DOHH2 (cell line): ENCODE results near the gene B3GNT3.

ENCODE experiments used
- H3F3A ChIP-seq: fragments of 200-600 bp; sonication (generic), shearing (Covaris generic); 2 replicates; pipeline ENCODE4 v1.6.0; 2016; ENCODE audit warnings: antibody characterized with exemption, mild to moderate bottlenecking; ENCODE audit not compliant: control insufficient read depth, insufficient read depth
- H3K27ac ChIP-seq: fragments of 200-600 bp; sonication (generic); 2 replicates; pipeline ENCODE4 v1.5.1; 2014; ENCODE audit warnings: low read depth, mild to moderate bottlenecking, low read length, moderate library complexity
- H3K27me3 ChIP-seq: fragments of 200-600 bp; sonication (generic); 2 replicates; pipeline ENCODE4 v1.6.1; 2014; ENCODE audit warnings: mild to moderate bottlenecking, low read length, mixed read lengths; ENCODE audit not compliant: control insufficient read depth
- H3K36me3 ChIP-seq: fragments of 200-600 bp; sonication (generic); 2 replicates; pipeline ENCODE4 v1.6.1; 2014; ENCODE audit warnings: mild to moderate bottlenecking, low read length, moderate library complexity, mixed read lengths; ENCODE audit not compliant: control insufficient read depth
- H3K4me1 ChIP-seq: fragments of 200-600 bp; sonication (generic); 2 replicates; pipeline ENCODE4 v1.6.1; 2014; ENCODE audit warnings: mild to moderate bottlenecking, low read length, mixed read lengths; ENCODE audit not compliant: control insufficient read depth
- H3K4me2 ChIP-seq: fragments of 200-600 bp; sonication (generic); 2 replicates; pipeline ENCODE4 v1.6.0; 2014; ENCODE audit warnings: mild to moderate bottlenecking, low read length, moderate library complexity
- H3K4me3 ChIP-seq: fragments of 200-600 bp; sonication (generic); 2 replicates; pipeline ENCODE4 v1.5.1; 2014; ENCODE audit warnings: mild to moderate bottlenecking, low read length, mixed read lengths
- H3K79me2 ChIP-seq: fragments of 200-600 bp; sonication (generic); 2 replicates; pipeline ENCODE4 v1.6.1; 2014; ENCODE audit warnings: mild to moderate bottlenecking, low read length, mixed read lengths; ENCODE audit not compliant: control insufficient read depth
- H3K9me2 ChIP-seq: fragments of 200-600 bp; sonication (generic); replicated peaks from 2 replicates; pipeline ENCODE4 v1.6.1; 2014; ENCODE audit warnings: mild to moderate bottlenecking, low read length, mixed read lengths; ENCODE audit not compliant: control insufficient read depth
- H3K9me3 ChIP-seq: fragments of 200-600 bp; sonication (generic); 2 replicates; pipeline ENCODE4 v1.6.1; 2014; ENCODE audit warnings: antibody characterized with exemption, low read length, mixed read lengths; ENCODE audit not compliant: control insufficient read depth, insufficient read depth
- H4K20me1 ChIP-seq: fragments of 200-600 bp; sonication (generic); 2 replicates; pipeline ENCODE4 v1.6.0; 2014; ENCODE audit warnings: low read depth, mild to moderate bottlenecking, antibody characterized with exemption, low read length, moderate library complexity; ENCODE audit not compliant: control insufficient read depth, insufficient read depth
- EZH2phosphoT487 ChIP-seq: fragments of 200-600 bp; sonication (generic); IDR thresholded peaks from 2 replicates; pipeline ENCODE4 v1.6.1; 2017; ENCODE audit warnings: borderline replicate concordance, mild to moderate bottlenecking, antibody characterized with exemption, low read length, moderate library complexity, mixed read lengths
- TF ChIP-seq, protein P1 (sequence below): fragments of 200-600 bp; sonication (generic); IDR thresholded peaks from one replicate; pipeline ENCODE4 v1.5.1; 2014; ENCODE audit warnings: antibody characterized with exemption, mild to moderate bottlenecking, low read depth, low read length; ENCODE audit not compliant: poor library complexity, severe bottlenecking

Gene B3GNT3, protein sequence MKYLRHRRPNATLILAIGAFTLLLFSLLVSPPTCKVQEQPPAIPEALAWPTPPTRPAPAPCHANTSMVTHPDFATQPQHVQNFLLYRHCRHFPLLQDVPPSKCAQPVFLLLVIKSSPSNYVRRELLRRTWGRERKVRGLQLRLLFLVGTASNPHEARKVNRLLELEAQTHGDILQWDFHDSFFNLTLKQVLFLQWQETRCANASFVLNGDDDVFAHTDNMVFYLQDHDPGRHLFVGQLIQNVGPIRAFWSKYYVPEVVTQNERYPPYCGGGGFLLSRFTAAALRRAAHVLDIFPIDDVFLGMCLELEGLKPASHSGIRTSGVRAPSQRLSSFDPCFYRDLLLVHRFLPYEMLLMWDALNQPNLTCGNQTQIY

DNA sequence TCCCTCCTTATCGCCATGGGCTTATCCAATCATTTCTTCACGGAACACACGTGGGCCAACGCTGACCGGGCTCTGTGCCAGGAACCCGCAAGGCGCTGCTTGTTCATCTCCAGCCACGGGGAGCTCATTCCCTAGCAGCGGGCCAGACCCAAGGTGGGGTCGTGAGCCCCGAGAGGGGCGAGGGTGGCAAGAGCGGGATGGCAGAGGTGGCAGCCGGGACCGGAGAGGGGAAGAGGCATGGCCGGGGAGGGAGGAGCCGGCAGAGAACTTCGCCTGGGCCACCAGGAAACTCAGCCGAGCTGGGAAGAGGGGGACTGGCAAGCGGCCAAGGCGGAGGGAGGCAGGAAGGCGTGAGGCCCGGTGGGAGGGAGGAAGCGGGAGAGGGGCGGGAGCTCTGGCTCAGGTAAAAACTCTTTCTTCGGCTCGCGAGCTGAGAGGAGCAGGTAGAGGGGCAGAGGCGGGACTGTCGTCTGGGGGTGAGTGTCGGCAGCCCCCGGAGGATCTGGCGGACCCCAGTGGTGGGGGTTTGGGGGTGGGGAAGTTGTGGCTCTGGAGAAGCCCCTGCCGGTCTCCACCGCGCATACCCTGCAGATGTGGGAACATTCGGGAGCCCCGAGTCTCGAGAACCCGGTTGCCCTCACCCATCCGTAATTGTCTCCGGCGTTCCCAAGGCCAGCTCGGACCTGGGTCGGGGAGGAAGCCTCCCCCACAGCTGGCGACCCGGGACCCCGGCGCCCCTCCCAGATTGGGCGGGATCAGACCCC, at the start of gene B3GNT3:
TSS of gene B3GNT3 (plus strand) at position 408 of the 764 bp plus-strand sequence. CDS start 12,670 bp downstream, outside the sequence.
- Histone ChIP-seq H3K4me2 (no peak within 1 kb of the TSS), H3K27ac (no peak within 1 kb of the TSS), H3K79me2 (no peaks in the 10 kb centered on the region), H3F3A (no peaks in the 10 kb centered on the region), H3K9me3 (no peaks in the 10 kb centered on the region), H3K4me3 (no peak within 1 kb of the TSS), H4K20me1 (no peaks in the 10 kb centered on the region), H3K36me3 (no peaks in the 10 kb centered on the region), H3K4me1 (no peaks in the 10 kb centered on the region), H3K9me2 (no peaks in the 10 kb centered on the region), H3K27me3 (peaks cover 22% of the 10 kb centered on the region)
- TF ChIP-seq, protein P1, sequence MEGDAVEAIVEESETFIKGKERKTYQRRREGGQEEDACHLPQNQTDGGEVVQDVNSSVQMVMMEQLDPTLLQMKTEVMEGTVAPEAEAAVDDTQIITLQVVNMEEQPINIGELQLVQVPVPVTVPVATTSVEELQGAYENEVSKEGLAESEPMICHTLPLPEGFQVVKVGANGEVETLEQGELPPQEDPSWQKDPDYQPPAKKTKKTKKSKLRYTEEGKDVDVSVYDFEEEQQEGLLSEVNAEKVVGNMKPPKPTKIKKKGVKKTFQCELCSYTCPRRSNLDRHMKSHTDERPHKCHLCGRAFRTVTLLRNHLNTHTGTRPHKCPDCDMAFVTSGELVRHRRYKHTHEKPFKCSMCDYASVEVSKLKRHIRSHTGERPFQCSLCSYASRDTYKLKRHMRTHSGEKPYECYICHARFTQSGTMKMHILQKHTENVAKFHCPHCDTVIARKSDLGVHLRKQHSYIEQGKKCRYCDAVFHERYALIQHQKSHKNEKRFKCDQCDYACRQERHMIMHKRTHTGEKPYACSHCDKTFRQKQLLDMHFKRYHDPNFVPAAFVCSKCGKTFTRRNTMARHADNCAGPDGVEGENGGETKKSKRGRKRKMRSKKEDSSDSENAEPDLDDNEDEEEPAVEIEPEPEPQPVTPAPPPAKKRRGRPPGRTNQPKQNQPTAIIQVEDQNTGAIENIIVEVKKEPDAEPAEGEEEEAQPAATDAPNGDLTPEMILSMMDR = no peak
- no peak for TF ChIP-seq EZH2phosphoT487

- H3K4me1 ChIP-seq = peaks cover 55% of the 10 kb centered on the region
- peak overlapping the region; percentile 83 for H3K4me3 ChIP-seq
- H3K9me2 ChIP-seq = no peaks in the 10 kb centered on the region
- no peaks in the 10 kb centered on the region for H3K9me3 ChIP-seq
- H3K27me3 ChIP-seq = no peaks in the 10 kb centered on the region
- H4K20me1 ChIP-seq = no peaks in the 10 kb centered on the region
- peaks cover 19% of the 10 kb centered on the region for H3F3A ChIP-seq
- peak overlapping the region; percentile 87 for H3K4me2 ChIP-seq
- TF ChIP-seq, protein P1 = no peak
- no peak for TF ChIP-seq EZH2phosphoT487
- H3K27ac ChIP-seq = no peak overlapping the region
- peaks cover 30% of the 10 kb centered on the region for H3K79me2 ChIP-seq
- peaks cover 6% of the 10 kb centered on the region for H3K36me3 ChIP-seq
Observed at GRCh38 chr19:17747205-17748098, 47.5 kb upstream of the B3GNT3 start.

DNA sequence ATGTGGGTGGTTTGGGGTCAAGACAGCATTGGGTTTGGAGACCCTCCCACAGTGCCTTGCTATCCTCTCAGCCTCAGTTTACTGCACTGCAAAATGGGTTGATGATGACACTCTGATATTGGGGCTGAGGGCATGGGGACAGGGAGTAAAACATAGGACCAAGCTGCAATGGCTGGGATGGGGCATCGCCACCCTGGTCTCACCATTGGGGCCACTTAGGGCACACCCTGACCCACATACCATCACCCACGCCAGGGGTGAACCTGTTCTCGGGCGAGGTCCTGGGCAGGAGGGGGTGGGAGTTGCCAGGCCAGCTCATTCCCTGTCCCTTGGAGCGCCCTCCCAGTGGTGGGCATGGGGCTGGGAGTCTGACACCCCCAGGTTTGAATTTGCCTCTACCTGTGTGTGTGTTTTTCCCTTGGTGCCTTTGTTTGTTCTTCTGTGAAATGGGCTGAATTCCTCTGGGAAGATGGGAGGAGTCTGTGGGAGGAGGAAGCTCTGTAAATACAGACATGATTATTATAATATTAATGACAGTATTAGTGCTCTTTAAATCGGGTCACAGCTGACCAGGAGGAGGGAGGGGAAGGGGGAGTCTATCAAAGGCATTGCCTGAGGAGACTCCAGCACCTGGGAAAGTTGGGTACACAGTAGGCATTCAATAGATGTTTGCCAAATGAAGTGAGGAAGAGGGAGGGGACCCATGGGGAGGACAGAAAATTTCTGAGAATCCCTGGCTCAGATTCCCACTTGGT, 45.9 kb upstream of the B3GNT3 start:
- peaks cover 15% of the 10 kb centered on the region for H3K36me3 ChIP-seq
- H3K4me1 ChIP-seq = peaks cover 64% of the 10 kb centered on the region
- H3K79me2 ChIP-seq = peaks cover 43% of the 10 kb centered on the region
- H3K4me3 ChIP-seq = peak overlapping the region; percentile 97
- peak overlapping the region; percentile 94 for H3K4me2 ChIP-seq
- no peaks in the 10 kb centered on the region for H3K9me3 ChIP-seq
- no peak for TF ChIP-seq EZH2phosphoT487
- TF ChIP-seq, protein P1 = no peak
- no peak overlapping the region for H3K27ac ChIP-seq
- H3K9me2 ChIP-seq = no peaks in the 10 kb centered on the region
- 0 out of 2 replicates have a peak, but pooled peaks cover 2% of the 10 kb centered on the region for H4K20me1 ChIP-seq
- no peaks in the 10 kb centered on the region for H3K27me3 ChIP-seq
- H3F3A ChIP-seq = peaks cover 29% of the 10 kb centered on the region
